Mesendoderm (in vitro differentiated cells): Measurements from ENCODE around the gene MUC22. TPM values are rescaled to one million over a fixed set of nuclear protein-coding genes. Genes with fewer than 3 reads are reported as not detected.

Experiments
- small RNA-seq: library from polyadenylated mRNA; stranded (forward); fragments of <200 nt; extraction: miRNeasy Mini kit (QIAGEN cat#:217004); gene quantifications from one replicate; pipeline ENCODE3, GENCODE V24; 2013; ENCODE audit not compliant: insufficient read depth

MUC22 gene

Small RNA genes lying within 50 kb of the gene (small RNA-seq; reads per million reads assigned to genes)
- gene RNU6-1133P, result not detected
